Hindlimb muscle (tissue), 1 donor: Measurements from ENCODE around the gene RFTN1. TPM values are rescaled to one million over a fixed set of nuclear protein-coding genes. Genes with fewer than 3 reads are reported as not detected.
"Not testable (repeated sequence)": the region's sequence is repeated elsewhere in the genome, so short reads cannot be mapped to it uniquely, and the experiment has no call there.

Source experiments
- DNase-seq: peaks from one replicate; pipeline ENCODE4 v3.0.0-alpha.2; 2013
- polyA plus RNA-seq: library from polyadenylated mRNA; unstranded; fragments of 120-200 nt; gene quantifications from one replicate; pipeline ENCODE4 v1.2.1, GENCODE V29; 2013; ENCODE audit not compliant: insufficient read length

RFTN1 gene
- polyA plus RNA-seq, 1 donor: 22.2 TPM

GRCh38 chr3:16506884-16507577, 6.5 kb downstream of the RFTN1 start:
- no peak for DNase-seq

- no peak for DNase-seq
These were observed 7.0 kb downstream of the RFTN1 start for GRCh38 chr3:16506451-16506850.

DNA sequence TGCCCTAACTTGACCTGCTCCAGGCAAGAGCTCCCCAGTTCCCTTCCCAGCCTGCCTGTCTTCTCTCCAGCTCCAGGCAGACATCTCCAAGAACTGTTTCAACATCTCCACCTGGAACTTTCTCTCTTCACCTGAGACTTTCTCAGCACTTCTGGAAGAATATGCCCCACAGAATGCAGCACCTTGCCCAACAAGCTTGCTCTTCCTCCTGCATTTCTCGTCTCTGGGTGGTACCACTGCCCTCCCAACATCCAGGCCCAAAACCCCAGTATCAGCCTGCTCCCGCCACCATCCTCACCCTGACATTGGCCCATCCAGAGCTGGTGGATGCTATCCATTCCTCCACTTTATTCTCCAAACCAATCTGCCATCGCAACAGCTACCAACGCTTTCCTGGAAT, 8.8 kb downstream of the RFTN1 start:
- DNase-seq: no peak

GRCh38 chr3:16504242-16504641, 9.3 kb downstream of the RFTN1 start:
- no peak for DNase-seq

DNA sequence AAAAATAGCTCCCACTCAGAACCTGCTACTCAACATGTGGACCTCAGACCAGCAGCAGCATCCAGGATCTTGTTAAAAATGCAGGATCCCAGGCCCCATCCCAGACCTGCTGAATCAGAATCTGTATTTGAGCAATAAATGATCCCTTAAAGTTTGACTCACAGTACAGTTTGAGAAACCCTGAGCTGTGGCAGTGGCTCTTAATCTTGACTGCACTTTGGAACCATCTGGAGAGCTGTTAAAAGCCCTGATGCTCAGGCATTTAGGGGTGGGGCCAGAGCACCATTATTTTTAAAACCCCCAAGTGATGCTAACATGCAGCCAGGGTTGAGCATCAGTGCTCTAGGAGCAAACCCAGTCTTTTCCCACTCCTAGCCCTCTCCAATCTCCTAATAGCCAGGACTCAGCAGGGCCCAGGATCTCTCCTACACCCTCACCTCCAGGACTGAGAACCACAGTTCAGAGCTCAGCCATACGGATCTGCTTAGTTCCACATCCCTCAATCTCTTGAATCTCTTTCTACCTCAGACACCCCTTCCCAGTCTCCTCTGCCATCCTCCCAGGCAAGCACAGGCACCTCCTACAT, 10.2 kb downstream of the RFTN1 start:
- DNase-seq: no peak

DNA sequence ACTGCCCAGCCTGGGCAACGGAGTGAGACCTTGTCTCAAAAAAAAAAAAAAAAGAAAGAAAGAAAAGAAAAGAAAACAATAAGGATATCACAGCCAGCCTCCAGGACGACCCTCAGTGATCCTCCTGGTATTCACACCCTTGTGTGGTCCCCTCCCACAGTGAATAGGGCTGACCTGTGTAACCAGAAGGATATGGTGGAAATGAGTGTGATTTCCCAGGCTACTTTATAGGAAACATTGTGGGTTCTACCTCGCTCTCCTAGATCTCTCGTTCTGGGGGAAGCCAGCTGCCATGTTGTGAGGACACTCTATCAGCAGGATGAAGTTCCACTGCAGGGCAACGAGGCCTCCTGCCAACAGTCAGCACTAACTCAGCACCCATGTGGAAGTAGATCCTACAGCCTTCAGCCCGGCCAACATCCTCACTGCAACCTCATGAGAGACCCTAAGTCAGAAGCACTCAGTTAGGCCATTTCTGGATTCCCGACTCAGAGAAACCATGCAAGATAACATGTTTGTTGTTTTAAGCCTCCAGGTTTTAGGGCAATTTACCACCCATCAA, 11.1 kb downstream of the RFTN1 start:
- DNase-seq: no peak

DNA sequence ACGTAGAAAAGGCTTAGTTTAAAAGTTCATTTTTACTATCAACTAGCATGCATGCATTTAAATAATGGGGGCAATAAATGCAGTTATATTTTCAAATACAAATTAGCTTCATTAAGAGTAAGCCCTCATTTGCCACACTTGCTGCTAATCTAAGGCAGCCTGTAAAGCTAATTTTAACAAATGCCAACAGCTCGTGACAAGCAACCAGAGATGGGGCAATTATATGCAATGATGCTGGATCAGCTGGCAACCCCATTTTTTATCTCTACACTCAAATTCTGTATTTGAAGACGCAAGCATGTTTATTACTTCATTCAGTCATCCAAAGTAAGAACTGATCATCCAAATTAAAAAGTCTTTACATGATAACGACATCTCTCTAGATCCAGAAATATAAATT, 12.1 kb downstream of the RFTN1 start:
- DNase-seq: no peak

DNA sequence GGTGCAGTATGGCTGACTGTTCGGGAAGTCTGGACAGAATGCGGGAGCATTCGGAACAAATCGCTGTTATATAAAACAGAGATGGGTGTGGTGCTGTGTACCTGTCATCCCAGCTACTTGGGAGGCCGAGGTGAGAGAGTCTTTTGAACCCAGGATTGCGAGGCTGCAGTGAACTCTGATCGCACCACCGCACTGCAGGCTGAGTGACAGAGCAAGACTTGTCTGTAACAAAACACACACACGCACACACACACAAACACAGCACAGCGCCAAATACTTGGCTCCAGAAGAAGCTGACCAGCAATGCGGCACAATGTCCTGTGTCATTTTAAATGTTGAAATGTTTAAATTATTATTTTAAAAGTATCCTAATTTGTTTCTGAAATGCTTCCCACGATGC, 12.6 kb downstream of the RFTN1 start:
- DNase-seq: no peak

DNA sequence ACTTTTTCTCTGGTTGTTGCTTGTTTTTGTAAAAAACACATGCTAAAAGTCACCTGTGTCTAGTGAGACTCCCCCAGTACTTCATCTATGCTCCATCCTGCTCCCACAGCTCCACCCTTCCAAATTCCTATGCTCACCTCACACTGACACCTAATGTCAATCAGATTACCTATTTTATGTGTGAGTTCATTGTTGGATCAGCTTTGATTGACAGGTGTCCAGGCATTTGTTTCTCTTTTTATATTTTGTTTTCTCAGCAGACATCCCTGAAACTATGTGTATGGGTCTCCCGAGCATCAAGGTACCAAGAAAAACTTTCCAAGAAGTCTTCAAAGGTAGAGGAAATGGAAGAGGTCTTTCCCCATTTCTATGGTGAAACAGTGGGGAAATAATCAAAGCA, 13.4 kb downstream of the RFTN1 start:
- no peak for DNase-seq

GRCh38 chr3:16499351-16499750, 14.1 kb downstream of the RFTN1 start:
- no peak for DNase-seq

DNA sequence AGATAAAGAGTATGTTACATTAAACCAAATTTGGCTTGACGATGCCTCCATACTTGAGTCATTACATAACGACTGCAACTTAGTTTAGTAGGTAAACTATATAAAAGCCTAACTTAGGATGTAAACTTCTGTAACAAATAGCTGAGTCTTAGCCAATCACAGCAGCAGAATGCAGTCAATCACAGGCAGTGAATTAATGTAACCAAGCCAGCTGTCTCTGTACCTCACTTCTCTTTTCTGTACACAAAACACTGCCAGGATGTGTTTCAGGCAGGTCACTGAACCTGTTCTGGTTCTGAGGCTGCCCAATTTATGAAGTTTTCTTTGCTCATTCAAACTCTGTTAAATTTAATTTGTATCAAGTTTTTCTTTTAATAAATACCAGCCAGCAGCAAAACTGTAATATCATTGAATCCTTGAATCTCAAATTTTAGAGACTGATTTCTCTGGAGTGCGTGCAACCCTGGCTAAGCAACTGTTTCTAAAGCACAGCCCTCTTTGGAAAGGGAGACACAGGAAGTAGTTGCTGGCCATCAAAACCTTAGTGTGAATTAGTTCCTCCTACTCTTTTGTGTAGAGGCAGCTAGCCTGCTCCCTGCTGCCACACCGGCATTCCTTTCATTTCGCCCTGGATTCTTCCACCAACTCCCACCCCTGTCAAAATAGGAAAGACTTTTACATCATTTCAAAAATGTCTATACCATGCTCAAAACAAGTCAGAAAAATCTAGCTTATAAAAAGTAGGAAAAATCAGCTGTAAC, 15.2 kb downstream of the RFTN1 start:
- no peak for DNase-seq

DNA sequence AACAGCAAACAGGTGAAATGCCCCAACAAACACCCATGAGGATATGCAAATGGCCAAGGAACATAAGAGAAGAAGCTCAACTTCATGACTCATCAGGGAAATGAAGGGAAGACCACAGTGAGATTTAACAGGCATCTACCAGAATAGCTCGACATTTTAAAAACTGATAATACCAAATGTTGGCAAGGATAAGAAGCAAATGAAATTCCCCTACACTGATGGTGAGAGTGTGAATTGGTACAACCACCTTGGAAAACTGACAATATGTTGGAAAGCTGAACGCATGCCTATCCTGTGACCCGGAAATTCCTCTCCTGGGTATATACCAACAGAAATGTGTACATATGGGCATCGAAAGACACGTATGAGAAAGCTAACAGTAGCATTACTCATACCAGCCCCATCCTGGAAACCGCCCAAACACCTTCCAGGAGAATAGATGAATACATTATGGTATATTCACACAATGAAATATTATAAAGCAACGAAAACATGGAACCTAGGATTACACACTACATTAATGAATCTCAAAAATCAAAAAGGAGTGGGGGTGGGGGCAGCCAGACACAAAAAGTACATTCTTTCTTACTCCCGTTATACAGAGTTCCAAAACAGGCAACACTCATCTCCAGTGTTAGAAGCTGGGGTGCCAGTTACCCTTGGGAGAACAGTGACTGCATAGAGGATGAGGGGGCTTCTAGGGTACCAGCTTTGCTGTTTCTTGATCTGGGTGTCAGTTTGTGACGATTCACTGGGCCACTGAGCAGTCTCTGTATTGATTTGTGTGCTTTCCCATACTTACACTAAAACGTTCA, 16.9 kb downstream of the RFTN1 start:
- no peak for DNase-seq

DNA sequence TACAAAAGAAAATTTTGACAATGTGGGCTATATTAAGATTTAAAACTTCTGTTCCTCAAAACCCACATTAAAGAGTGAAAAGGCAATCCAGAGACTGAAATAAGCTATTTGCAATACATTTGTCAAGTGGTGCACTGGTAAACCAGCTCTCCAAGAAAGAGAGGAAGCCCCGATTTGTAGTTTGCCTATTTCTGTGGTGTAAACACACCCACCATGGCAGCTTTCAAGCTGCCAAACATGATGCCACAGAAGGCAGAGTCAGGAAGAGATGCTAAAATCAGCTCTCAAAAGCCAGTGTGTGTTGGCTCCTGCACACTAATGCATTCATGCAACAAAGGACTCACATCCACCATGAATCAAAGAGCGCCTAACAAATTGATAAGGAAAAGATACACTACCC, 17.5 kb downstream of the RFTN1 start:
- no peak for DNase-seq

- no peak for DNase-seq
These were observed 18.6 kb downstream of the RFTN1 start for GRCh38 chr3:16494814-16495431.

GRCh38 chr3:16494094-16494493, 19.4 kb downstream of the RFTN1 start:
- DNase-seq: no peak

GRCh38 chr3:16490062-16490619, 23.4 kb downstream of the RFTN1 start:
- no peak for DNase-seq

GRCh38 chr3:16489326-16490061, 24.0 kb downstream of the RFTN1 start:
- not testable (repeated sequence) for DNase-seq

- no peak for DNase-seq
These were observed 24.9 kb downstream of the RFTN1 start for GRCh38 chr3:16488637-16489036.

DNA sequence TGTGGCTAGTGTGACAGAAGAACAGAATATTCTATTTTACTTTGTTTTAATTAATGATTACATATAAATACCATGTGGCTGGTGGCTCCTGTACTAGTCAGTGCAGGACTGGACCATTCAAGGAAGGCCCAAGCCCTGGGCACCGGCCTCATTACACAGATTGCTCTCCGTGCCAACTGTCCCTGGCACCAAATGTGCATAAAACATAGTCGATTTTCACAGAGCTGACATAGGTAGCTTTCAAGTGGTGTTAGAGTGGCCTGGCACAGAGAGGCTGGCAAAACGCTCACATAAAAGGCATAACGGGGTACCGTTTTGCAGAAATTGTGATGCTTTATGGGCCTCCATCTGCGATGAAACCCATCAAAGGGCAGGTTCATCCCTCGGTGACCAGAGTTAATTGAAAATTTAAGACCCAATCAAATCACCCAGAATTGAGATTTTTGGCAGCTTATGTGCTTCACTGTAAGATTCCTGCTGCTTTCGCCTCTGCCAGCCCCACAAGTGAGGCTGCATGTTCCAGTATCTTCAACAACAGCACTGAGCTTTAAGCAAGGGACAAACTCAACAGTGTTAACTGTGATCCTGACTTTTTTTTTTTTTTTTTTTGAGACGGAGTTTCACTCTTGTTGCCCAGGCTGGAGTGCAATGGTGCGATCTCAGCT, 25.9 kb downstream of the RFTN1 start:
- no peak for DNase-seq

DNA sequence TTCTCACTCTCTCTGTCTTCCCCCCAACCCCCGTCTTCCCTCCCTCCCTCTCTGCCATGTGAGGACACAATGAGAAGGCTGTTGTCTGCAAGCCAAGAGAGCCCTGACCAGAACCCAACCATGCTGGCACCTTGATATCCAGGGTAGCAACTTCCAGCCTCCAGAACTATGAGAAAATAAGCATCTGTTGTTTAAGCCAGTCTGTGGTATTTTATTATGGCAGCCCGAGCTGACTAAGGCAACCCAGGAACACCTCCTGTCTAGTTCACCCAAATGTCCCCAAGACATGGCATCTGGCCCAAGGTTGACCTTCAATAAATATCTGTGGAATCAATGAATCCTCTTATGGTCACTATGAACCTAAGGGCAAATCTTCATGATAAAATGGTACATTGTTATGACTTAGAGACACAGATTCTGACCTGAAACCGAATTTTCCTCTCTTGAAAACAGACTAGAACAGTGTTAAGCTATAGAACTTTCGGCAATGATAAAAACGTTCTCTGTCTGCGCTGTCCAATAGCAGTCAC, 26.5 kb downstream of the RFTN1 start:
- no peak for DNase-seq
